Stimulated activated memory B cell treated with anti-CD40 and anti-IgM and Interleukin-4, amounts not matched to agents 10 μg/mL and 1 μg/mL and 100 μg/mL, for 72 hours (primary cell): ENCODE results near the gene CADM2.

Experiments used
- ATAC-seq: fragments of 150-1000 bp; cut with Tn5 transposase; 2 replicates; pipeline ENCODE4 v1.10.0; 2021
- H3K27ac Mint-ChIP-seq: one replicate; pipeline ENCODE4 v1.8.0; 2022; ENCODE audit warnings: mild to moderate bottlenecking, mixed read lengths
- H3K27me3 Mint-ChIP-seq: one replicate; pipeline ENCODE4 v1.8.0; 2022; ENCODE audit warnings: mixed read lengths
- H3K36me3 Mint-ChIP-seq: one replicate; pipeline ENCODE4 v1.8.0; 2022; ENCODE audit warnings: mixed read lengths
- H3K4me1 Mint-ChIP-seq: one replicate; pipeline ENCODE4 v1.8.0; 2022; ENCODE audit warnings: mixed read lengths
- H3K4me3 Mint-ChIP-seq: one replicate; pipeline ENCODE4 v1.8.0; 2022; ENCODE audit warnings: mild to moderate bottlenecking, moderate library complexity, mixed read lengths
- H3K9me3 Mint-ChIP-seq: one replicate; pipeline ENCODE4 v1.8.0; 2022; ENCODE audit warnings: mixed read lengths

CADM2 gene

DNA sequence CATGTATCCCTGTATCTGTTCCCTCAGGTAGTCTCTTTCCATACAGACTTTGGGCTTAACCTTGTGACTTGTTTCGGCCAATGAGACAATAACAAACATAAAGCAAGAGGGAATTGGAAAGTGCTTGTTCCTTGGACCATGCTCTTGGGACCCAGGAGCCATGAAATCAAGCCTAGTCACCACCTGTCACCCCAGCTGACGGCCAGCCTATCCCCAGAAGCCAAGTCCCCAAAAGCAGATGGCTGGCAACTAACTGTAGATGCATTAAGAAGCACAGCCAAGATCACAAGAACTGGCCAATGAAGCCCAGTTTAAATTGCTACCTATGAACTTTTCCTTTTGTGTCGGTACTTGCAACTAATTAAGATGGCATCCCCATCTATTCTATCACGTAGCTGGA lies 822.0 kb downstream of the CADM2 start:
- H3K27me3 Mint-ChIP-seq = no peaks in the 10 kb centered on the region
- no peaks in the 10 kb centered on the region for H3K4me1 Mint-ChIP-seq
- no peak overlapping the region for H3K27ac Mint-ChIP-seq
- no peak for ATAC-seq
- H3K9me3 Mint-ChIP-seq = peaks cover 5% of the 10 kb centered on the region
- no peak overlapping the region for H3K4me3 Mint-ChIP-seq
- H3K36me3 Mint-ChIP-seq = no peaks in the 10 kb centered on the region

DNA sequence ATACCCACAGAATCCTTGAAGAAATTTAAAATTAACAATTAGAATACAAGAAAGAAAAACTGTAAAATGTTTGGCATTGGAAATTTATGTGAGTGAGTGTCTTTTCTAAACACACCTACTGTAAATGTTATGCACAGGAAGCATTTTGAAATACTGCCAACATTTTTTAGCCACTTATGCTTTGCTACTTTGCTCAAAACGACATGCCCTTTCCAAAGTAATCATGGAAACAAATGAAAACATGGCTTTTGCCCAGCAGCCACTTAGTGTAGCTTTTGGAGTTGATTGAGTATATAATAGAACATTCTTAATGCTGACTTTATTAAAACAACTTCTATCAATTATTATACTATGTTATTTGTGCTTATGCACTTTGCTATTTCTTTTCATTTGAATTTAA lies 823.0 kb downstream of the CADM2 start:
- no peaks in the 10 kb centered on the region for H3K36me3 Mint-ChIP-seq
- H3K27me3 Mint-ChIP-seq = no peaks in the 10 kb centered on the region
- no peak for ATAC-seq
- no peak overlapping the region for H3K27ac Mint-ChIP-seq
- H3K4me3 Mint-ChIP-seq = no peak overlapping the region
- H3K4me1 Mint-ChIP-seq = no peaks in the 10 kb centered on the region
- H3K9me3 Mint-ChIP-seq = peaks cover 5% of the 10 kb centered on the region

GRCh38 chr3:85783291-85783690 lies 824.5 kb downstream of the CADM2 start:
- Mint-ChIP-seq H3K4me1 (no peaks in the 10 kb centered on the region), H3K27me3 (no peaks in the 10 kb centered on the region), H3K4me3 (no peak overlapping the region), H3K27ac (no peak overlapping the region), H3K36me3 (no peaks in the 10 kb centered on the region), H3K9me3 (peaks cover 5% of the 10 kb centered on the region)
- ATAC-seq = no peak

DNA sequence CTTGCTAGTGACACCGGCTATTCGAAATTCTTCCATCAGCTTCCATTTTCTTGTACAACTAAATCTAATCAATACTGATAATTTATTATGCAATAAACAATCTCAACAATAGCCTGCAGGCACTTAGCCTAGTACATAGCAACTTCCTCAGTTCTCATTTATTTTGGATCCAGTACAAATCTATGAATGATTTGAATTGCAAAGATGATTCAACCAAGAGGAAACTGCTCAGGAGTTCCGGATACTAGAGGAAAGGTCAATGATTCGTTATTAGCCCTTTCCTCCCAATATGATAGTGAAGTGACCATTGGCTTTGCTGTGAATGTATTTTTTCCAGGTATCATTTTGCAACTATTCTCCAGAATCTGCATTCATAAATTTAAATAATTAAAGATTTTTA lies 827.0 kb downstream of the CADM2 start:
- Mint-ChIP-seq H3K36me3 (no peaks in the 10 kb centered on the region), H3K4me3 (no peak overlapping the region), H3K9me3 (peaks cover 5% of the 10 kb centered on the region), H3K4me1 (no peaks in the 10 kb centered on the region), H3K27ac (no peak overlapping the region), H3K27me3 (no peaks in the 10 kb centered on the region)
- ATAC-seq = no peak

DNA sequence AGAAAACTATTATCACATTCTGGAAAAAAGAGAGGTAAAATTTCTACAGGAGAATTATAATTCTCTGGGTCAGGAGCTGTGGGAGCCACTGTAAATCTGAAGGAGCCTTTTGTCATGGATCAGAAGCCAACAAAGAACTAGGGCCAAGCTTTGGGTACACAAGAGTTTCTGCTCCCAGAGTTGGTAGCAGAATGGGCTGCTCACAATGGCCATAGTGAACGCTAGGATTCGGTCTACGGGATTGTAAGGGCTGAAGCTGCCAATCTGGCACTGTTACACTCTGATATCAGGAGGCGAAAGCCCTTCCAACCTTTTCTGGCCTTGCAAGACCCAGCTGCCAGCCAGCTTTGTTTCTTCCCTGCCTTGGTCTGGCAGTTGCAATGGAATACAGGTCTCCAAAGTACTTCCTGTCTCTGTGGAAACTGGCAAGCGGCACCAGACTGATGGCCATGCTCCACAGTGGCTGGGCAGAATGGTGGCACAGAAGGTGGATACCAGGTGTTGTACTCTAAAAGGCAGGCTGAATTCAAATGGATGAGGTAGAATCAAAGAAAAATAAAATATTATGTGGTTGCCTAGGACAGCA lies 831.7 kb downstream of the CADM2 start:
- Mint-ChIP-seq H3K27ac (no peak overlapping the region), H3K36me3 (no peaks in the 10 kb centered on the region), H3K4me3 (no peak overlapping the region), H3K4me1 (no peaks in the 10 kb centered on the region), H3K27me3 (no peaks in the 10 kb centered on the region), H3K9me3 (peaks cover 5% of the 10 kb centered on the region)
- no peak for ATAC-seq

- Mint-ChIP-seq H3K4me3 (no peak overlapping the region), H3K9me3 (peaks cover 4% of the 10 kb centered on the region), H3K4me1 (no peaks in the 10 kb centered on the region), H3K27ac (no peak overlapping the region), H3K27me3 (no peaks in the 10 kb centered on the region), H3K36me3 (no peaks in the 10 kb centered on the region)
- no peak for ATAC-seq
Measured at GRCh38 chr3:85796140-85796539, 837.4 kb downstream of the CADM2 start.

GRCh38 chr3:85800676-85801075 lies 841.9 kb downstream of the CADM2 start:
- Mint-ChIP-seq H3K27me3 (no peaks in the 10 kb centered on the region), H3K4me3 (no peak overlapping the region), H3K27ac (no peak overlapping the region), H3K4me1 (no peaks in the 10 kb centered on the region), H3K9me3 (peaks cover 2% of the 10 kb centered on the region), H3K36me3 (no peaks in the 10 kb centered on the region)
- no peak for ATAC-seq

DNA sequence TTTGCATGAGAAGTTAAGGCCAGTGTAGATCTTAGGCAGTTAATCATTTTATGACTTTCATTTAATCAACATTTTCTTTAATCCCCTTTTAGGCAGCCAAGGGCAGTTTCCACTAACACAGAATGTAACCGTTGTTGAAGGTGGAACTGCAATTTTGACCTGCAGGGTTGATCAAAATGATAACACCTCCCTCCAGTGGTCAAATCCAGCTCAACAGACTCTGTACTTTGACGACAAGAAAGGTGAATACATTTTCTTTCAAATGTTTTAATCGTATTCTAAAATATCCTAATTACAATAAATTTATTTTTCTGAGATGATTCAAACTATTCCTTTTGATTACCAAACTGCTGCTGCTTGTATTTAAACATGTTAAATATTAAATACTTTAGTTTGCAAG lies 843.2 kb downstream of the CADM2 start:
- no peak overlapping the region for H3K27ac Mint-ChIP-seq
- ATAC-seq = no peak
- H3K27me3 Mint-ChIP-seq = no peaks in the 10 kb centered on the region
- no peak overlapping the region for H3K4me3 Mint-ChIP-seq
- no peaks in the 10 kb centered on the region for H3K36me3 Mint-ChIP-seq
- H3K9me3 Mint-ChIP-seq = peaks cover 2% of the 10 kb centered on the region
- no peaks in the 10 kb centered on the region for H3K4me1 Mint-ChIP-seq

GRCh38 chr3:85808755-85809154 lies 850.0 kb downstream of the CADM2 start:
- H3K36me3 Mint-ChIP-seq = no peaks in the 10 kb centered on the region
- ATAC-seq = no peak

GRCh38 chr3:85821130-85821756 lies 862.5 kb downstream of the CADM2 start:
- H3K4me3 Mint-ChIP-seq = no peak overlapping the region
- ATAC-seq = no peak
- H3K27ac Mint-ChIP-seq = no peak overlapping the region
- H3K4me1 Mint-ChIP-seq = no peaks in the 10 kb centered on the region
- H3K36me3 Mint-ChIP-seq = no peaks in the 10 kb centered on the region
- H3K9me3 Mint-ChIP-seq = no peaks in the 10 kb centered on the region
- H3K27me3 Mint-ChIP-seq = no peaks in the 10 kb centered on the region

More at GRCh38 chr3:85808755-85809154, 850.0 kb downstream of the CADM2 start:
- no peaks in the 10 kb centered on the region for H3K27me3 Mint-ChIP-seq
- no peaks in the 10 kb centered on the region for H3K4me1 Mint-ChIP-seq
- peaks cover 3% of the 10 kb centered on the region for H3K9me3 Mint-ChIP-seq
- H3K27ac Mint-ChIP-seq = no peak overlapping the region
- no peak overlapping the region for H3K4me3 Mint-ChIP-seq

- Mint-ChIP-seq H3K36me3 (no peaks in the 10 kb centered on the region), H3K9me3 (peaks cover under 1% of the 10 kb centered on the region), H3K27ac (no peak overlapping the region), H3K4me1 (no peaks in the 10 kb centered on the region), H3K4me3 (no peak overlapping the region), H3K27me3 (no peaks in the 10 kb centered on the region)
- no peak for ATAC-seq
Measured at GRCh38 chr3:85835857-85836440, 877.2 kb downstream of the CADM2 start.

DNA sequence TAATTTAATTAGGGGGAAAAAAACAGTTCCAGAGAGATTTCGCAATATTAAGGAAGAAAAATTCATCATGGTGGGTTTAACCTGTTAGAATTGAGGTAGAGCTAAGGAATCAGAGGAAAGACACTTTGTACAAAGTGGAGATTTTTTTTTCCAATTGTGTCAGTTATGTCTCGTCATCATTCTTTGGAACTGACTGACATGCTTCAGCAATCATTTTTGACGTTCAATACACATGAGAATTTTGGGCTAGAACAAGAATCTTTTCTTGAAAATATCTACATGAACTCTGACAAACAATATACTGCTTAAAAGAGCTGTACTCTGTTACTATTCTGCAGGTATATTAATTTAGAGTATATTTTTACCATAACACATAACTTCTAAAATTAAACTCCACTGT lies 878.6 kb downstream of the CADM2 start:
- Mint-ChIP-seq H3K9me3 (no peaks in the 10 kb centered on the region), H3K27me3 (no peaks in the 10 kb centered on the region), H3K36me3 (no peaks in the 10 kb centered on the region), H3K4me1 (no peaks in the 10 kb centered on the region), H3K4me3 (no peak overlapping the region), H3K27ac (no peak overlapping the region)
- no peak for ATAC-seq

DNA sequence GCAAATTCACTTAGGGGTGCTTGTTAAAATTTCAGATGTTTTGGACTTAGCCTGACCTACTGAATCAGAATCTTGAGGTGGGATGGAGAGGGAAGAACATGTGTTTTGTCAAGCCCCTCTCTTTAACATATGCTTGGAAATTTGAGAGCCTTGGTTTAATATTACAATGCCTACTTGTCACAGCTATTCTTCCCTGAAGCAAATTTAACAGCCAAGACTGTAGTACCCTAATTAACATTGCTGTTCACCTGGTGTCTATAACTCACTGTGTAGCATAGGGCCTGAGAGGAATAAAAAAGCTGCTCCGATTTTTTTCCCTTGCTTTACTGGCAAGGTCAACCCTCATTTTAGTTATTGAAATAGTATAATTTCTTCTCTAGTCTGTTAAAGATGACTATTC lies 880.1 kb downstream of the CADM2 start:
- no peak for ATAC-seq
- H3K4me3 Mint-ChIP-seq = no peak overlapping the region
- H3K9me3 Mint-ChIP-seq = no peaks in the 10 kb centered on the region
- H3K4me1 Mint-ChIP-seq = no peaks in the 10 kb centered on the region
- no peaks in the 10 kb centered on the region for H3K27me3 Mint-ChIP-seq
- no peak overlapping the region for H3K27ac Mint-ChIP-seq
- H3K36me3 Mint-ChIP-seq = no peaks in the 10 kb centered on the region

GRCh38 chr3:85842081-85842480 lies 883.3 kb downstream of the CADM2 start:
- H3K4me1 Mint-ChIP-seq = no peaks in the 10 kb centered on the region
- no peak overlapping the region for H3K27ac Mint-ChIP-seq
- ATAC-seq = no peak
- no peaks in the 10 kb centered on the region for H3K36me3 Mint-ChIP-seq
- no peak overlapping the region for H3K4me3 Mint-ChIP-seq
- H3K27me3 Mint-ChIP-seq = no peaks in the 10 kb centered on the region
- H3K9me3 Mint-ChIP-seq = no peaks in the 10 kb centered on the region

DNA sequence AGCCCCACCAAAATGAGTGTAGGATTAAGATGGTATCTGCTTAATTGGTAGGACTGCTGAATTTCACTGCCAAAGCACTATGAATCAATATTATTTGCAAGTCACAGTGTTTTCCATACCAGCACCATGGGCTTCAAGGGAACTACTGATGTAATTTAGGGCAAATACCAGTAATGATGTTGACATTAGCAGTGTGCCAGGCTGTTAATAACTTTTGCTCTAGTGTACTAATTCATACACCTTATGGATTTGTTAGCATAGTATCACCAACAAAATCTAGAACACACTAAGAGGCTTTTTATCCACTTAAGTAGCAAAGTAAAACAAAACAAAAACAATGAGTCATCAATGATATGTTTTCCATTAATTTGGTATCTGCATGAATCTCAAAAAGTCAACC lies 888.2 kb downstream of the CADM2 start:
- no peaks in the 10 kb centered on the region for H3K36me3 Mint-ChIP-seq

DNA sequence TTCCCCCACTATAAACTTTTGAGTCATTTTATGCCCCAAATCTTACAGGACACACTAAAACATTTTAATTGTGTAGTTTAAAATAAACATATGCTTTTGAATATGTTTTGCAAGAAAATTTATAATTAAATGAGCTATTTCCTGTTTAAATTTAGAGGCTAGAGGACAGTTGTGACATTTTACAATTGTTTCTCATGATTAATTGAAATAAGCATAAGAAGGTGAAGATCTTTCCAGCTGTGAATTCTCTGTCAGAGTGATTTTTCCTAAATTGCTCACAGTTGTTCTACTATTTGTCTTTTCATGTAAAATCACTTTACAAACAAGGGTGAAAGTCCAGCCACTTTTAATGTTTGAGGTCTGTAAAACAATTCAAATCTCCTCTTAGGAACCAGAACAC lies 892.3 kb downstream of the CADM2 start:
- Mint-ChIP-seq H3K9me3 (peaks cover 3% of the 10 kb centered on the region), H3K36me3 (no peaks in the 10 kb centered on the region), H3K27ac (no peak overlapping the region), H3K4me1 (no peaks in the 10 kb centered on the region), H3K4me3 (no peak overlapping the region), H3K27me3 (no peaks in the 10 kb centered on the region)
- ATAC-seq = no peak

More for the DNA sequence above, 888.2 kb downstream of the CADM2 start:
- Mint-ChIP-seq H3K27ac (no peak overlapping the region), H3K27me3 (no peaks in the 10 kb centered on the region), H3K9me3 (no peaks in the 10 kb centered on the region), H3K4me3 (no peak overlapping the region), H3K4me1 (no peaks in the 10 kb centered on the region)
- ATAC-seq = no peak
